HEK293 (cell line): ENCODE results near the gene CCDC87.

ENCODE experiments used
- CTCF ChIA-PET: fragments of 350-600 bp; formaldehyde crosslinking; extraction: SDS; loops from one replicate; lab custom pipeline; 2021; ENCODE audit warnings: antibody characterized with exemption; lab: Yijun Ruan, JAX
- POLR2A ChIA-PET: fragments of 300-600 bp; formaldehyde crosslinking; extraction: SDS; loops from one replicate; lab custom pipeline; 2020; ENCODE audit warnings: antibody characterized with exemption, inconsistent platforms; lab: Yijun Ruan, JAX
- H3K27ac ChIP-seq: fragments of 200-500 bp; sonication (Bioruptor generic); 2 replicates; pipeline ENCODE4 v1.5.1; 2014; ENCODE audit warnings: low read depth, low read length, control low read depth, inconsistent platforms; ENCODE audit errors: extremely low read depth
- H3K36me3 ChIP-seq, 2 experiments: fragments of 200-500 bp in 1 of 2; sonication (Bioruptor generic) in 1 of 2; 1 replicate in 1 of 2; 2 replicates in 1 of 2; pipeline ENCODE4 v1.5.1; 2014 to 2017; ENCODE audit warnings: inconsistent platforms in 2 of 2, low read length in 2 of 2; ENCODE audit not compliant: control insufficient read depth in 2 of 2, insufficient read depth in 1 of 2
- H3K4me1 ChIP-seq: fragments of 200-500 bp; sonication (Bioruptor generic); 2 replicates; pipeline ENCODE4 v1.5.1; 2014; ENCODE audit warnings: mild to moderate bottlenecking, low read length, inconsistent platforms; ENCODE audit not compliant: control insufficient read depth, insufficient read depth
- H3K4me3 ChIP-seq: 2 replicates; pipeline ENCODE4 v1.5.1; 2011; ENCODE audit warnings: low read depth, mild to moderate bottlenecking, control low read depth, low read length, moderate library complexity
- H3K9me3 ChIP-seq: fragments of 200-500 bp; sonication (Bioruptor generic); 2 replicates; pipeline ENCODE4 v1.5.1; 2014; ENCODE audit warnings: low read depth, low read length, inconsistent platforms; ENCODE audit not compliant: control insufficient read depth, insufficient read depth
- BCL11A ChIP-seq: fragments of 450-650 bp; formaldehyde crosslinking; IDR thresholded peaks from 2 replicates; pipeline ENCODE4 v1.5.1; 2016; ENCODE audit warnings: low read depth, missing biosample characterization, missing genetic modification characterization
- KLF7 ChIP-seq: fragments of 450-650 bp; formaldehyde crosslinking; IDR thresholded peaks from 2 replicates; pipeline ENCODE4 v1.5.1; 2016; ENCODE audit warnings: missing biosample characterization, missing genetic modification characterization, borderline replicate concordance
- MEIS1 ChIP-seq: sonication (generic); formaldehyde crosslinking; IDR thresholded peaks from 2 replicates; pipeline ENCODE4 v1.8.1; 2022; ENCODE audit warnings: missing genetic modification reagents, mild to moderate bottlenecking, borderline replicate concordance
- PRDM4 ChIP-seq: fragments of 450-650 bp; formaldehyde crosslinking; IDR thresholded peaks from 2 replicates; pipeline ENCODE4 v1.5.1; 2017; ENCODE audit warnings: missing biosample characterization, missing genetic modification characterization
- SP7 ChIP-seq: fragments of 450-650 bp; formaldehyde crosslinking; IDR thresholded peaks from 2 replicates; pipeline ENCODE4 v1.5.1; 2016; ENCODE audit warnings: missing biosample characterization, missing genetic modification characterization
- TSHZ1 ChIP-seq: fragments of 450-650 bp; formaldehyde crosslinking; IDR thresholded peaks from 2 replicates; pipeline ENCODE4 v1.5.1; 2016; ENCODE audit warnings: missing biosample characterization, missing genetic modification characterization, borderline replicate concordance
- ZBTB11 ChIP-seq: fragments of 450-650 bp; formaldehyde crosslinking; conservative IDR thresholded peaks from 2 replicates; pipeline ENCODE4 v1.5.1; 2016; ENCODE audit warnings: low read depth, missing biosample characterization, missing genetic modification characterization
- ZFP3 ChIP-seq: fragments of 450-650 bp; formaldehyde crosslinking; IDR thresholded peaks from 2 replicates; pipeline ENCODE4 v1.5.1; 2016; ENCODE audit warnings: low read depth, missing biosample characterization, missing genetic modification characterization
- ZNF114 ChIP-seq: fragments of 450-650 bp; formaldehyde crosslinking; IDR thresholded peaks from 2 replicates; pipeline ENCODE4 v1.5.0; 2017; ENCODE audit warnings: missing biosample characterization, missing genetic modification characterization
- ZNF132 ChIP-seq: fragments of 450-650 bp; formaldehyde crosslinking; IDR thresholded peaks from 2 replicates; pipeline ENCODE4 v1.5.1; 2017; ENCODE audit warnings: missing biosample characterization, missing genetic modification characterization, borderline replicate concordance
- ZNF175 ChIP-seq: fragments of 450-650 bp; formaldehyde crosslinking; IDR thresholded peaks from 2 replicates; pipeline ENCODE4 v1.5.1; 2016; ENCODE audit warnings: missing biosample characterization, missing genetic modification characterization
- ZNF214 ChIP-seq: fragments of 450-650 bp; formaldehyde crosslinking; IDR thresholded peaks from 2 replicates; pipeline ENCODE4 v1.5.1; 2017; ENCODE audit warnings: missing biosample characterization, mild to moderate bottlenecking, missing genetic modification characterization, borderline replicate concordance
- ZNF24 ChIP-seq: fragments of 450-650 bp; formaldehyde crosslinking; IDR thresholded peaks from 2 replicates; pipeline ENCODE4 v1.5.1; 2016; ENCODE audit warnings: missing biosample characterization, missing genetic modification characterization
- ZNF341 ChIP-seq: fragments of 450-650 bp; formaldehyde crosslinking; IDR thresholded peaks from 2 replicates; pipeline ENCODE4; 2016; ENCODE audit warnings: low read depth, missing biosample characterization, missing genetic modification characterization
- ZNF366 ChIP-seq: fragments of 450-650 bp; formaldehyde crosslinking; conservative IDR thresholded peaks from 2 replicates; pipeline ENCODE4 v1.5.1; 2016; ENCODE audit warnings: missing biosample characterization, missing genetic modification characterization
- ZNF391 ChIP-seq: fragments of 450-650 bp; formaldehyde crosslinking; IDR thresholded peaks from 2 replicates; pipeline ENCODE4 v1.5.1; 2016; ENCODE audit warnings: low read depth, missing biosample characterization, missing genetic modification characterization, borderline replicate concordance
- ZNF510 ChIP-seq: fragments of 450-650 bp; formaldehyde crosslinking; IDR thresholded peaks from 2 replicates; pipeline ENCODE4 v1.5.1; 2018; ENCODE audit warnings: mild to moderate bottlenecking, missing genetic modification characterization, missing biosample characterization; ENCODE audit not compliant: insufficient replicate concordance
- ZNF585B ChIP-seq: fragments of 450-650 bp; formaldehyde crosslinking; IDR thresholded peaks from 2 replicates; pipeline ENCODE4 v1.5.1; 2016; ENCODE audit warnings: missing biosample characterization, missing genetic modification characterization
- ZNF792 ChIP-seq: fragments of 450-650 bp; formaldehyde crosslinking; IDR thresholded peaks from 2 replicates; pipeline ENCODE4 v1.5.1; 2016; ENCODE audit warnings: missing biosample characterization, missing genetic modification characterization
- TF ChIP-seq, protein P1 (sequence below): fragments of 450-650 bp; formaldehyde crosslinking; IDR thresholded peaks from 2 replicates; pipeline ENCODE4 v1.5.1; 2016; ENCODE audit warnings: missing biosample characterization, missing genetic modification characterization, low read depth
- TF ChIP-seq, protein P2 (sequence below): fragments of 450-650 bp; formaldehyde crosslinking; IDR thresholded peaks from 2 replicates; pipeline ENCODE4 v1.5.1; 2017; ENCODE audit warnings: missing biosample characterization, missing genetic modification characterization
- TF ChIP-seq, protein P3 (sequence below): sonication (generic); formaldehyde crosslinking; IDR thresholded peaks from 2 replicates; pipeline ENCODE4 v1.8.1; 2022; ENCODE audit warnings: mild to moderate bottlenecking, moderate library complexity, missing genetic modification reagents

The CCDC87 gene

DNA sequence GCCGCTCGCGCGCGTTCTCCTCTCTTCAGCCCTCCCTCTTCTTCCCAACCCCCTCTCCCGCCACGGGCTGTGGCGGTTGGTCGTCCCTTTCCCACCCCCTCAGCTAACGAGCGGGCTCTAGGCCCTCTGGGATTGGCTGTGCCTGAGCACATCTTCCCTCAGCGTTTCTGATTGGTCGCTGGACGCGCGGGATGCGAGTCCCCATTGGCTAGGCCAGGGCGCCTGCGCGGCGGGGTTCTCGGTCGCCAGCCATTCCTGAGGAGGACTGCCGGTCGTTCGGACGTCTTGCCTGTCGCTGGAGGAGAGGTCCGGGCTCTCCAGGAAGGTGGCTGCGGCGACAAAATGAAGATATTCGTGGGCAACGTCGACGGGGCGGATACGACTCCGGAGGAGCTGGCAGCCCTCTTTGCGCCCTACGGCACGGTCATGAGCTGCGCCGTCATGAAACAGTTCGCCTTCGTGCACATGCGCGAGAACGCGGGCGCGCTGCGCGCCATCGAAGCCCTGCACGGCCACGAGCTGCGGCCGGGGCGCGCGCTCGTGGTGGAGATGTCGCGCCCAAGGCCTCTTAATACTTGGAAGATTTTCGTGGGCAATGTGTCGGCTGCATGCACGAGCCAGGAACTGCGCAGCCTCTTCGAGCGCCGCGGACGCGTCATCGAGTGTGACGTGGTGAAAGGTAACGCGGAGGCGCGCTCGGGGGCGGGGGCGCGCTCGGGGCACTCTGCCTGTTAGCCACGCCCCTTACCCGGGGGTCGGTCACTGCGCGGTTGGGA, 23.7 kb upstream of the CCDC87 start, which contains the start of gene RBM14:
RBM14 (plus strand) TSS at position 252 of the 776 bp plus-strand sequence; CDS start at position 343, 91 bp downstream.
- no peaks in the 10 kb centered on the region for H3K9me3 ChIP-seq
- TF ChIP-seq ZNF24 (tag by site-specific recombination), result no peak
- TF ChIP-seq ZNF341 (tag by site-specific recombination), result peak; percentile 99
- no peak for TF ChIP-seq ZNF585B
- no peak for TF ChIP-seq BCL11A (tag by site-specific recombination)
- peak; percentile 95 for TF ChIP-seq ZNF366 (tag by site-specific recombination)
- no peak for TF ChIP-seq ZNF114 (tag by site-specific recombination)
- TF ChIP-seq, protein P1, sequence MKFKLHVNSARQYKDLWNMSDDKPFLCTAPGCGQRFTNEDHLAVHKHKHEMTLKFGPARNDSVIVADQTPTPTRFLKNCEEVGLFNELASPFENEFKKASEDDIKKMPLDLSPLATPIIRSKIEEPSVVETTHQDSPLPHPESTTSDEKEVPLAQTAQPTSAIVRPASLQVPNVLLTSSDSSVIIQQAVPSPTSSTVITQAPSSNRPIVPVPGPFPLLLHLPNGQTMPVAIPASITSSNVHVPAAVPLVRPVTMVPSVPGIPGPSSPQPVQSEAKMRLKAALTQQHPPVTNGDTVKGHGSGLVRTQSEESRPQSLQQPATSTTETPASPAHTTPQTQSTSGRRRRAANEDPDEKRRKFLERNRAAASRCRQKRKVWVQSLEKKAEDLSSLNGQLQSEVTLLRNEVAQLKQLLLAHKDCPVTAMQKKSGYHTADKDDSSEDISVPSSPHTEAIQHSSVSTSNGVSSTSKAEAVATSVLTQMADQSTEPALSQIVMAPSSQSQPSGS (tag by site-specific recombination), result 0 out of 2 replicates have a peak, but pooled peaks have one; percentile 7
- TF ChIP-seq ZNF132 (tag by site-specific recombination), result no peak
- no peak for TF ChIP-seq ZBTB11
- TF ChIP-seq, protein P2, sequence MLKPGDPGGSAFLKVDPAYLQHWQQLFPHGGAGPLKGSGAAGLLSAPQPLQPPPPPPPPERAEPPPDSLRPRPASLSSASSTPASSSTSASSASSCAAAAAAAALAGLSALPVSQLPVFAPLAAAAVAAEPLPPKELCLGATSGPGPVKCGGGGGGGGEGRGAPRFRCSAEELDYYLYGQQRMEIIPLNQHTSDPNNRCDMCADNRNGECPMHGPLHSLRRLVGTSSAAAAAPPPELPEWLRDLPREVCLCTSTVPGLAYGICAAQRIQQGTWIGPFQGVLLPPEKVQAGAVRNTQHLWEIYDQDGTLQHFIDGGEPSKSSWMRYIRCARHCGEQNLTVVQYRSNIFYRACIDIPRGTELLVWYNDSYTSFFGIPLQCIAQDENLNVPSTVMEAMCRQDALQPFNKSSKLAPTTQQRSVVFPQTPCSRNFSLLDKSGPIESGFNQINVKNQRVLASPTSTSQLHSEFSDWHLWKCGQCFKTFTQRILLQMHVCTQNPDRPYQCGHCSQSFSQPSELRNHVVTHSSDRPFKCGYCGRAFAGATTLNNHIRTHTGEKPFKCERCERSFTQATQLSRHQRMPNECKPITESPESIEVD, result no peak
- TF ChIP-seq KLF7, result 0 out of 2 replicates have a peak, but pooled peaks have one; percentile 30
- no peak for TF ChIP-seq ZNF214 (tag by site-specific recombination)
- TF ChIP-seq TSHZ1, result no peak
- TF ChIP-seq ZFP3 (tag by site-specific recombination), result no peak
- peak; percentile 44 for TF ChIP-seq SP7 (tag by site-specific recombination)
- TF ChIP-seq PRDM4 (tag by site-specific recombination), result no peak
- TF ChIP-seq, protein P3, sequence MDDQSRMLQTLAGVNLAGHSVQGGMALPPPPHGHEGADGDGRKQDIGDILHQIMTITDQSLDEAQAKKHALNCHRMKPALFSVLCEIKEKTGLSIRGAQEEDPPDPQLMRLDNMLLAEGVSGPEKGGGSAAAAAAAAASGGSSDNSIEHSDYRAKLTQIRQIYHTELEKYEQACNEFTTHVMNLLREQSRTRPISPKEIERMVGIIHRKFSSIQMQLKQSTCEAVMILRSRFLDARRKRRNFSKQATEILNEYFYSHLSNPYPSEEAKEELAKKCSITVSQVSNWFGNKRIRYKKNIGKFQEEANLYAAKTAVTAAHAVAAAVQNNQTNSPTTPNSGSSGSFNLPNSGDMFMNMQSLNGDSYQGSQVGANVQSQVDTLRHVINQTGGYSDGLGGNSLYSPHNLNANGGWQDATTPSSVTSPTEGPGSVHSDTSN (CRISPR knock-in tag), result peak; percentile 75
- TF ChIP-seq ZNF792 (tag by site-specific recombination), result no peak
- TF ChIP-seq ZNF391, result peak; percentile 79; the same call in 1 of the 2 replicates
- no peak for TF ChIP-seq ZNF175 (tag by site-specific recombination)
- TF ChIP-seq MEIS1 (CRISPR knock-in tag), result no peak
- TF ChIP-seq ZNF510 (tag by site-specific recombination), result no peak

More for the DNA sequence above, 23.7 kb upstream of the CCDC87 start, which contains the start of gene RBM14:
- CTCF ChIA-PET, result no interaction called here
- Histone ChIP-seq H3K4me1 (0 out of 2 replicates have a peak, but pooled peaks cover 3% of the 10 kb centered on the region), H3K27ac (peak within 1 kb of the TSS; percentile 95), H3K4me3 (peak within 1 kb of the TSS; percentile 75), H3K36me3 (peaks cover 11 to 39% of the 10 kb centered on the region in 2 experiments; a peak in 2 of 3 replicates)
- POLR2A ChIA-PET, result interaction anchor here (0.5 to 2.5 kb wide), 34 partner anchors 8 to 1542 kb away, joined by 3 to 98 read pairs (median 4); partner anchors contain the start of genes CCDC87, CCS, DPP3 and PELI3
